Fibroblast of skin of back (primary cell): ENCODE results near the gene CD74.
A peak's percentile ranks its signal among the peaks of the same experiment; 100 is the strongest.

Source experiments
- DNase-seq: peaks from one replicate; pipeline ENCODE4 v3.0.0-alpha.2; 2013

Gene CD74

GRCh38 chr5:150396267-150396666 is 16.4 kb downstream of the CD74 start:
- no peak for DNase-seq

DNA sequence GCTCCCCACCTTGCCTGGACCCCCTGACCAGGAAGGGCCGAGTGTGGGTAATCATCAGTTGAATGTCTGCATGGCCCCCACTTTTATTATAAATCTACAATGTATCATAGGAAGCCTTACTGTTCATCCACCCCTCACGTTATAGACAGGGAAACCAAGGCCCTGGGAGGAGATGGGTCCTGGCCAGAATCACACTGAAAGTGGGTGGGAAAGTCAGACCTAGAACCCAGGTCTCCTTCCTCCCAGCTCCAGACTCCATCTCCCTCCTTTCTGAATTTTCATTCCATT is 17.1 kb downstream of the CD74 start:
- DNase-seq: no peak

GRCh38 chr5:150394912-150395687 is 17.6 kb downstream of the CD74 start:
- no peak for DNase-seq

DNA sequence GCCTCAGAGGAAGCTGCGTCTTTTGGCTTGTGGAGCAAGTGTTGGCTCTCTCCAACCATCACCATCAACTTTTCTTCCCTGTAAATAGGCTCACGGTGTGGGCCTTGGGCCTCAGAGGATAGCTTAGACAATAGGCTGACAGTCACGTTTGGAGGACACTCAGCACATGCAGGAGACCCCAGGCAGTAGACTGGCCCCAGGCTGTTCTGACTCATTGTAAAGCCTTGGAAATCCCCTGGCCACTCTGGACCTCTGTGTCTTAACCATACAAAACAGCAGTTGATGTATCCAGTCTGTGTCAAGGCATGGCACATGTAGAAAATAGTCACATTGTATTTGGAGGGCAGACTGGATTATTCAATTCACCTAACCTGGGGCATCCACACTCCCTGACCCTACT is 18.6 kb downstream of the CD74 start:
- peak; percentile 16 for DNase-seq

DNA sequence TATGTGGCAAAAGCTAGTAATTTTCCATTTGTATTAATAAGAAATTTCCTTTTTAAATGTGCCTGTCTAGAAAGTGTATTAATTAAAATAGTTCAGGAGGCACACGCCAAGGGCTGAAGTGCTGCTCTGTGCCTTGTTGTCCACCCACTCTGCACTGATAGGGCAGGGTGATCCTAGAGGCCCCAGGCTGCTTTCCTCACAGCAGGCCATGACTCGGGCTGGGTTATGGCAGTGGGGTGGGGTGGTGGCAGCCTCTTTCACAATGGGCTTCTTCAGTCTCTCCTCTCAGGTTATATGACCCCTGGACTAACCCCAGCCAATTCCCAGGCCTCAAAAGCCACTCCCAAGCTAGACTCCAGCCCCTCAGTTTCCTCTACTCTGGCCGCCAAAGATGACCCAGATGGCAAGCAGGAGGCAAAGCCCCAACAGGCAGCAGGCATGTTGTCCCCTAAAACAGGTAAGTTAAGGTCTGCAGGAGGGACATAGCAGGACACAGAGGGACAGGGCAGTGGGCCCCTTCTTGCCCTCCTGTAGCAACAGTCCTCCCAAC is 19.5 kb downstream of the CD74 start:
- DNase-seq: no peak

- DNase-seq: no peak
Measured at GRCh38 chr5:150392680-150393079, 20.0 kb downstream of the CD74 start.

DNA sequence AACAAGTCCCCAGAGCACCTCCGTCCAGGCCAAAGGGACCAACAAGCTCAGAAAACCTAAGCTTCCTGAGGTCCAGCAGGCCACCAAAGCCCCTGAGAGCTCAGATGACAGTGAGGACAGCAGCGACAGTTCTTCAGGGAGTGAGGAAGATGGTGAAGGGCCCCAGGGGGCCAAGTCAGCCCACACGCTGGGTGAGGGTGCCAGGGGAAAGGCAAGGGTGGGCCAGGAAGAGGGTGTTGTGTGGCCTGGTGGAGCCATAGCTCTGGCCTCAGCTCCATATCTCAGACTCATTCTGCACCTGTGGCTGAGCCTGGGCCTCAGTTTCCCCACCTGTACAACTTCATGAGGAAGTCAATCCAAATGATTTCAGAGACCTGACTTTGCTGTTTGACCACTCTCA is 20.7 kb downstream of the CD74 start:
- no peak for DNase-seq

GRCh38 chr5:150391064-150391834 is 21.5 kb downstream of the CD74 start:
- no peak for DNase-seq

DNA sequence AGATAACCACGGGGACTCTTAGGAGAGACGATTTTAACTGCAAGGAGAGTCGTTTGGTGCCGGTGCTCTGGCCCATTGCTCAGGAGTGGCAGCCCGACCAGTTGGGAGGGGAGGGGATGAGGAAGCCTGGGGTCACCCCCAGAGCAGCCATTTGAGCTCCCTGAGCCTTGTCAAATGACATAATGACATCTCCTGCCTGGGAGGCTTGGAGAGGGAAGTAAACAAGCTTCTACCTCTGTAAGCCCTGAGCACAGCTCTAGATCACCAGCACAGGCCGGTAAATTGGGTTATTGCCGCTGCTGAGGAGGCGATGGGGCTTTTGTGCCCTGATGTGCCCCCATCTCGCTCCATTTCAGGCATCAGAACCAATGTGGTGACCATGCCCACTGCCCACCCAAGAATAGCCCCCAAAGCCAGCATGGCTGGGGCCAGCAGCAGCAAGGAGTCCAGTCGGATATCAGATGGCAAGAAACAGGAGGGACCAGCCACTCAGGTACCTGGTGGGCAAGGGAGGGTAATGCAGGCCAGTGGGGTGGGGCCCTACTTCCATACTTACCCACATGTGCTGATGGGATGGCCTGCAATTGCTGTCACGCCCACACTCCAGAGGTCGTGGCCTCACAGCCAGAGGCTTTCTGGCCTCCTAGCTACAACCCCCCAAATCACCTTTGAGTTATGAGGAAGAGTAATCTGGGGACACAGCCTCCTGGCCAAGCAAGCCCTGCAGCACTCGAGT is 23.0 kb downstream of the CD74 start:
- DNase-seq: no peak

DNA sequence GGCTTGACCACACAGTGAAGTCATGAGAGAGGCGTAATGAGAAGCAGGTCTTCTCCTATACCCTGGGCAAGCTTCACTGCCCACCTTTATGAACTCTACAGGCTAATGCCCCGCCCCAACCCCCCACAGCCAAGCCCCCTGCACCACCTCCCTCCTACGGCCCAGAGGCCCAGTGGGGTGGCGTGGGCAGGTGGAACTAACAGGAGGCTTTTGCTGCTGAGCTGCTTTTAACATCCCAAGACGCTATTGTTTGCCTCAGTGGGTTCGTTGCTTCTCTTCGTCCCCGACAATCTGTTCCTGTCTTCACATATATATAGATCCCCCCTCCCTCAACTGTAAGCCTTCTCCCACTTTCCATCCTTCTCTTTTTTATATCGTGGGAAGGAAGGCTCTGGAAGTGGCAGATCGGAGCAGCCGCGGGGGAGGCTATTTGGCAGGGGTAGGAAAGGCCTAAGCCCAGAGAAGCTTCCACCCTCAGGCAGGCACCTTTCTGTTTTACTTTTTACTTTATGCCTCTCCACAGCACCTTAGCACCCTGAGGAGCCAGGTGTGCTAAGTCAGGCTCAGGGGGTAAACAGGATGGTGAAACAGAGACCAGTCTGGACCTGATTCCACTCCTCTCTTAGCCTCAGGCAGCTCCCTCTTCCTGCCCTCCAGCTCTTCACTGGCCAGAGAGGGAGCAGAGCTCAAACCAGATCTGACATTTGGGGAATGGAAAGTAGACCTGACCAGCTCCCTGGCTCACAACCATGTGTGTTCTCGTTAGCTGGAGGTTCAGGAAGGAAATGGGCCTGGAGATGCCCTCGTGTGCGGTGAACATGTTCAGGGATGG is 26.5 kb downstream of the CD74 start:
- no peak for DNase-seq

DNA sequence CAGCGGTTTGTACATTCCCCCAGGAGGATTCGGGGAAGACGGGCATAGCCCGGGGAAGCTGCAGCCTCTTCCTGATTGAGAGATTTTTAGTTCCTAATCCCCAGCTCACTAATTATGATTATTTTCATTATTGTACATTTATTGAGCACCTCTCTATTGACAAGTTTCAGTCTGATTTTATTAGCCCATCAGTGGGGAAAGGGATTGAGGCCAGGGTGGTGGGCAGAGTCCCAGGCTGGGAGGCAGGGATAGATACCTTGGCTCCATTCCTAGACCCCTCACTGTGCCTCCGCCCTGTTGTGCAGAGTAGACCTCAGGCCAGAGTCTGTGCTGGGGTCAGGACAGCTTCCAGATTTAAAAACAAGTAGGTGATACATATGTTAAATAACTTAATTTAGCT is 28.0 kb downstream of the CD74 start:
- no peak for DNase-seq

DNA sequence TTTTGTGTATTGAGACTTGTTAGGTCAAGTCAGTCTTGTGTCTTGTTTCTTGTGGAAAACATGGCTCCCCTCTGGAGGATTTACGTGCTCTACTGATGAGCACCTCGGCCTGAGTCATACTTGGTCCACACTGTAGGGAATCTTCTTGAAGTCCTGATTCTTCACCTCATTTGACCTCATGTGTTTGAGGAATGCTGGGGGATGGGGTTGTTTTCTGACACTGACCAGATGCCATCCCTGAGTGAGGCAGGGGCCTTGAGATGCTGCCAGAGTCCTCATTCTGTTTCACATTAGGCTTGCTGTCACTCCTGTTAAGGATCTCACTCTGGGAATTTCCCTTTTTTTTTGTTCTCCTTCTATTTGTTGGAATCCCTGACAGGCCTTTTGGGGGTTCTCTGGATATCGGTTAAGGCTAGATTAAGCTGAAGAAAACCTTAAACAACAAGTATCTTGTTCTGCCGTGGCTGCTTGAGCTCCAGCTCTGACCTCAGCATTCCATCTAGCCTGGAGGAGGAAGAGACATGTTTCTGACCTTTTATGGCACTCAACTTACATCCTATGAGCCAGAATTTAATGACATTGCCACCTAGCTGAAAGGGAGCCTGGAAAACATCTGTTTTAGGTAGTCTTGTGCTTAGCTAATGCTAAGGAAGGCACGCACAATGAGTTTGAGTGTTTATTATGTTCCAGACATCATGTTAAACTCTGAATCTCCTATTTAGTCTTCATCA is 34.6 kb downstream of the CD74 start:
- DNase-seq: peak; percentile 96

GRCh38 chr5:150376799-150377771 is 35.6 kb downstream of the CD74 start:
- peak; percentile 84 for DNase-seq

DNA sequence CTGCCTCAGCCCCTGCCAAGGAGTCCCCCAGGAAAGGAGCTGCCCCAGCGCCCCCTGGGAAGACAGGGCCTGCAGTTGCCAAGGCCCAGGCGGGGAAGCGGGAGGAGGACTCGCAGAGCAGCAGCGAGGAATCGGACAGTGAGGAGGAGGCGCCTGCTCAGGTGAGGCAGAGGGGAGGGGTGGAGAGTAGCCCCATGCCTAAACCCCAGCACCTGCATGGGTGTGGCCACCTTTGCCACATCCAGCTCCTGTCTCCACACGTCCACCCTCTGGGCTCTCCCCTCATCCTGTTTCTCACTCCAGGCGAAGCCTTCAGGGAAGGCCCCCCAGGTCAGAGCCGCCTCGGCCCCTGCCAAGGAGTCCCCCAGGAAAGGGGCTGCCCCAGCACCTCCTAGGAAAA is 38.1 kb downstream of the CD74 start:
- DNase-seq: no peak

DNA sequence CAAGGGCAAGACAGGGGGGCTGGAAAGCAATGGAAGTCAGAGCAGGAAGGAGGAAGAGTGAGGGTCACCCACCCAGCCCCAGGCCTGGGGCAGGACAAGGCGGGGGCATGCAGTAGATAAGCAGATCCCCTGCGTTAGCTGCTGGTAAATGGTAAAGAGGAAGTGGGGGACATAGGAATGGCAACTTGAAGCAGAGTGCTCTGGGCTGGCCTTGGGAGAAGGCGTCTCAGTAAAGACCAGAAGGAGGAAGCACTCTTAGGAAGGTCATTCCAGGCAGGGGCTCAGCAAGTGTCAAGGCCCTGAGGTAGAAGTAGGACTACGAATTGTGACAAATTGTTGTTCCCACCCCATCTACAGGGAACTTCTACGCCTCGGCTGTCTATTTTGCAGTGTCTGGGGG is 40.1 kb downstream of the CD74 start:
- no peak for DNase-seq

DNA sequence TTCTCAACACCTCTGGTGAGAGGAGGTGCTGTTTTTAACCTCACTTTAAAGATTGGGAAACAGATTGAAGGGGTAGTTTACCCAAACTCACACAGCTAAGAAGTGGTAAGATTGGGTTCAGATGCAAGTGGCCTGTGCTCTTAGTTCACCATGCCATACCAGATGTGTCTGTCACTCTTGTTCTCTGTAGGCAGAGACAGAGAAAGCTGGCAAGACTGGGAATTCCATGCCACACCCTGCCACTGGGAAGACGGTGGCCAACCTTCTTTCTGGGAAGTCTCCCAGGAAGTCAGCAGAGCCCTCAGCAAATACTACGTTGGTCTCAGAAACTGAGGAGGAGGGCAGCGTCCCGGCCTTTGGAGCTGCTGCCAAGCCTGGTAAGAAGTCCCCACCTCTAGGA is 44.2 kb downstream of the CD74 start:
- DNase-seq: no peak

DNA sequence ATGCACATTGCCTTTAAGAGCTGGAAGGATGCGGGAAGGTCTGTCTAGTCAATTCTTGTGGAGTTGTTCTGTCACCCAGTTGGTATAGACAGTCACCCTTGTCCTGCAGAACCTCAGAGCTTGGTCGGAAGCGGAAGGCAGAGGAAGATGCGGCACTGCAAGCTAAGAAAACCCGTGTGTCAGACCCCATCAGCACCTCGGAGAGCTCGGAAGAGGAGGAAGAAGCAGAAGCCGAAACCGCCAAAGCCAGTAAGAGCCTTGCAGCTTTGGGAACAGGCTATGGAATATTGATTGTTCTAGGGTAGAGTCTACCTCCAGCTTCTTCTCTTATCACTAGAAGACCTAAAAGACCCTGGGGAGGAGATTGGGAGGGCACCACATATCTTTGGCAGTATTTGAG is 48.7 kb downstream of the CD74 start:
- no peak for DNase-seq

GRCh38 chr5:150363185-150363584 is 49.5 kb downstream of the CD74 start:
- no peak for DNase-seq

GRCh38 chr5:150361301-150361700 is 51.4 kb downstream of the CD74 start:
- DNase-seq: no peak

GRCh38 chr5:150358261-150359095 is 54.2 kb downstream of the CD74 start:
- no peak for DNase-seq
